ENCODE results near the gene KCNAB2.

Gene KCNAB2

DNA sequence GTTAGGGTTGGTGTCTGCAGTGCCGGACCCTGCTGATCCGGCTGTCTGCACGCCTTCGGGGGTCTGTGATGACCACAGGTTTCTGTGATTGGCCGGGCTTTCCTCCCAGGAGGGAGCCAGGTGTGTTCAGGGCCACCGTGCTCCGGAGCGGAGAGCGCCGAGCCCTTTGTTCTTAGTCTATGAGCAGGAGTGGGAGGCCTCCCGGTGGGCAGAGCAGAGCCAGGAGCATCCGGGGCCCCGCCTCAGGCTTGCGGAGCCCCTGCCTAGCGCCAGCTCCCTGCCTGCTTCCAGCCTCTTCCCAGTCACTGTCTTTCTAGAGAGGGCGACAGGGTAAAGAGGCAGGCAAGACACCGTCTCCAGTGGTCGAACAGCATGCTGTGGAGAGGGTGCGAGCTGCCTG lies 31.8 kb downstream of the KCNAB2 start:
- no peak for DNase-seq (ENCODE audit: insufficient read length, low spot score)
- no peak for FAIRE-seq

DNA sequence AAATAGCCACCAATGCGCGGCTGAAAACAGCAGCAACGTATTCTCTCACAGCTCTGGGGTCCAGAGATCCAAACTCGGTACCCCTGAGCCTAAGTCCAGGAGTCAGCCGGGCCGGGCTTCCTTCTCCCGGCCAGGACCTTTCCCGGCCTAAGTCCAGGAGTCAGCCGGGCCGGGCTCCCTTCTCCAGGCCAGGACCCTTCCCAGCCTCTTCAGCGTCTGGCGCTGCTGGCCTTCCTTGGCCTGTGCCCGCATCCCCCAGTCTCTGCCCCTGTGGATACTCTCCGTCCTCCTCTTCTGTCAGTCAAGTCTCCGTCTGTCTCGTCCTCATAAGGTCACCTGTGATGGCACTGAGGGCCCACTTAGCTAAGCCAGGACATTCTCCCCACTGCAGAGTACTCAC lies 32.2 kb downstream of the KCNAB2 start:
- FAIRE-seq (no peak), DNase-seq (ENCODE audit: insufficient read length, low spot score) (no peak)

DNA sequence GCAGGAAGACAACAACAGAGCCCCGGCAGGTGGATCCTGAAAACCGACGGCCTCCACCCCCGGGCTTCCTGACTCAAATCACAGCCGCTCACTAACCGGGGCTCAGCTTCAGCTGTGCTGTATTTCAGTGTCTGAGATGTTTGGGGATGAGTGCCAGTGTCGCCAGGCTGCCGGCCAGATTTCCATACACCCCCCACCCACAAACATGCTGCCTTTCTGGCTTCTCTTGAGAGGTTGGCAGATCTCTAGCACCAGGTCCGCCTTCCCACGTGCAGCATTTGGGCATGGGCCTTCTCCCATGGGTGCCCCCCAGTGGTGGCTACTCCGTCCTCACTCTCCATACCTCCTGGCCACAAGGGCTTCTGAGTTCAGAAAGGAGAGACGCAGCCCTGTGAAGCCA lies 34.8 kb downstream of the KCNAB2 start:
- FAIRE-seq, result no peak
- no peak for DNase-seq (ENCODE audit: insufficient read length, low spot score)

DNA sequence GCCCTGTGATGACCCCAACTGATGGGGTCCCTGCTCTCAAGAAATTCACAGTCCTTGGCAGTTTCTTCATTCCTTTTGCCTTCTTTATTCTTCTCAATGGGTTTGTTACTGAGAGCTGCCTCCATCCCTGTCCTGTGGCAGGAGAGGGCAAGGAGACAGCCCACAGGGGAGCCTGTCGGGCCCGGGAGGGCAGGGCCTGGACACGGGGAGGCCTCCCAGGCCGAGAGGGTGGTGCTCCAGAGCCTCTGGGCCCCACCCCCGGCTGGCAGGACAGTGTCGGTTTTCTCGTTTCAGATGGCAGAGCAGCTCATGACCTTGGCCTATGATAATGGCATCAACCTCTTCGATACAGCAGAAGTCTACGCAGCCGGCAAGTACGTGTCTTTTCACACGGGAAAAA lies 36.2 kb downstream of the KCNAB2 start:
- FAIRE-seq, result no peak

DNA sequence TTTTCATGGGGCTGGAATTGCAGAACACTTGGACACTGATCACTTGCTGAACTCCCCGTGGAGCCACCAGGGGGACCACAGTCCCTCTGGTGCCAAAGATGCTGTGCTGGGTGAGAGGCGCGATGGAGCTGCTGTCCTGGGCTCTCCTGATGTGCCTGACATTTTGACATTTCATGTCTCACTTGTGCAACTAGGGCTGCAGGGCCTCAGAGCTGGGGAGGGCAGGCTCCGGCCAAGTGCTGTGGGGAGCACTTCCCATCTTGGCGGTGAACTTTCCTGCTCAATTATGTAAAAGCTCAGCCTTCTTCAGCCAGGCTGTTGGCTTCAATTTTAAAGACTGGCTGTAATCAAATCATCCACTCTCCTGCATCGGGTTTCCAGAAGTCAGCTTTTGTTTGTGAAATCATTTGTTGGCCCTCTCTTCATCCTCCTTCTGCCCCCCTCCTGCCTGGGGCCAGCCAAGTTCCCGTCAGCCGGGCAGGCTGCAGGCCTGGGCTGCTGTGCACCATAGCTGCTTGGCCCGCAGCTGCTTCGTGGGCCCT lies 36.8 kb downstream of the KCNAB2 start:
- no peak for FAIRE-seq
- no peak for DNase-seq (ENCODE audit: insufficient read length, low spot score)

More for the DNA sequence above, 36.2 kb downstream of the KCNAB2 start:
- DNase-seq (ENCODE audit: insufficient read length, low spot score), result no peak

DNA sequence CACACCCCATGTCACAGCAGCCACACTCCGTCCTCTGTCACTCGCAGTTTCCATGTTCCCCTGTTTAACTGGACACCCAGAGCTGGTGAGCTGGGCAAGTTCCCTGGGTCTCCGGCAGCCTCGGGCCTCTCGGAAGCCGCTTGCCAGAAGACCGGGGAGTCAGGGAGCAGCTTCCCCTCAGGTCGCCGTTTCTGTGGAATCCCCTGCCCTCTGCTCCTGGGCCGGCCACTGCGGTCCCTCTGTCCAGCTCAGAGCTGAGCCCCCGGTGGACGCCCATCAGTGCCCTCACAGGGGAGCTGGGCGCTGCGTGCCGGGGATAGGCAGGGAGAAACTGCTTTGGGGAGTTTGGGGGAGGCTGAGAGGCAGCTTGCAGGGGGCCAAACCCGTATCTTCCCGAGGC lies 37.7 kb downstream of the KCNAB2 start:
- FAIRE-seq (no peak), DNase-seq (ENCODE audit: insufficient read length, low spot score) (no peak)

DNA sequence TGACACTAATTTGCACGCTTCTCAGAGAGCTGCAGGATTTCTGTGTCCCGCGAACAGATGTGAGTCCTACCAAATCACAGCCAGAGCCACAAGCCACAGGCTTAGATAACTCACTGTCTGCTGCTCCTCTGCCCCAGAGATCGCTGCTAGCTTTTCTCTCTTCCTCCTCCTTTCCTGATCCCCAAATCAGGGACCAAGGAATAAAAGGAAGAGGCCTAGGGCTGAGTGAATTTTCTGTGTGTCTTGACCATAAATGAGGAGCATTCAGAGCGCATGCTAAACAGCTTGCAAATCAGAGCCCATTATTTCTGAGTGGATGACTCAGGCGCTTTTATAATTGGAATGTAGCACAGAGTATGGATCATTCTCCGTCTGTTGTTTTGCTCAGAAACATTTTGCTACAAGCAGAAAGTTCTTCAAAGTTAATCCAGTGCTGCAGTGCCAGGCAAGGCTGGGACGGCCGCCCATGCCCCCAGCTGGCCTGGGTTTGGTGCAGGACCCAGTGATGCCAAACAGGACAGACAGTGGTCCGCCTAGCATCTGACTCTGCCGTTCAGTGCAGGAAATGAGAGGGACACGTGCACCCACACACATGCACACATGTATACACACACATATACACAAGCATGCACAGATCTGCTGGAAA lies 38.2 kb downstream of the KCNAB2 start:
- no peak for DNase-seq (ENCODE audit: insufficient read length, low spot score)
- no peak for FAIRE-seq

DNA sequence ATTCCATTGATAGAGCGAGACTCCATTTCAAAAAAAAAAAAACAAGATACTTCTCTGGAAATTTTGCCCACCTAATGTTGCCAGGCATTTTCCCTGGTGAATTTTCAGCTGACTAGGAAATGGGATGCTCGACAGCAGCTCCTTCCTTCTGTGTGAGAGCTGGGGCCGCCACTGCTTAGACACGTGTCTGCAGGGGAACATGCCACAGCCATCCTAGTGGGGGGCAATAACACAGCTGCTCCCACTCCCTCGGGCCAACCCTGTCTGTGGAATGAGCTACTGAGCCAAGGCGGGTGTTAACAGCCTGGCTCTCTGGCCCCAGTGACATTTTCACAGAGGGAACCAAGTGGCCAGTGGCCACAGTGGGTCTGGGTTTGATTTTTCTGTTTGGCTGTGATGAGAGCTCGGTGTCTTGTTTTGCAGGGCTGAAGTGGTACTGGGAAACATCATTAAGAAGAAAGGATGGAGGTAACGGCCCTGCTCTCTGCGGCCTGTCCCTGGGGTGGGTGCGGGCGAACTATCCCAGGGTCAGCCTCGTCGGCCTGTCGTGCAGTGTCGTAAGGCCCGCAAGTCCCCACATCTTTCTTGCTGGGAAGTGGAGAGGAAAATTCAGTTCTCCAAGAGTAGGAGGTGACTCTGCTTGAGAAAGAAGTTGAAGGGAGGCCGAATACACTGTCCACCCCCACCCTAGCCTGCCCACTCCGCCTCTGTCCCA lies 39.2 kb downstream of the KCNAB2 start:
- DNase-seq (ENCODE audit: insufficient read length, low spot score), result no peak
- no peak for FAIRE-seq

DNA sequence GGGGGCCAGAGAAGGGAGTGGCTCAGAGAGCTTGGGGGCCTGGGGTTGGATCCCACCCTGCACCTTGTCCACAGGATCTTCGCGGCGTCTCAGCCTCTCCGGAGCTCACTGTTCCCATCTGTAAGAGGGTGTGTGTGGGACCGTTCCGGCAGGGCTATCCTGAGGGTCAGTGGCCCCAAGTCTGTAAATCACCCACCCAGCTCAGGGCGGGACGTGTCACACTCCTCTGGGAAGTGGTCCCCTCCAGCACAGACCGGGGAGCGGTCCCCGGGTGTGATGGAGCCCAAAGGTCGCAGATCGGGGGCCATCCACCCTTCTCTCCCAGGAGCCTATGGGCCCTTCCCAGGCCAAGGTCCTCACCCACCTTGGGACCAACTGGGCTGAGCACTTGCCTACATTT lies 40.0 kb downstream of the KCNAB2 start:
- DNase-seq (ENCODE audit: insufficient read length, low spot score) (no peak), FAIRE-seq (no peak)

DNA sequence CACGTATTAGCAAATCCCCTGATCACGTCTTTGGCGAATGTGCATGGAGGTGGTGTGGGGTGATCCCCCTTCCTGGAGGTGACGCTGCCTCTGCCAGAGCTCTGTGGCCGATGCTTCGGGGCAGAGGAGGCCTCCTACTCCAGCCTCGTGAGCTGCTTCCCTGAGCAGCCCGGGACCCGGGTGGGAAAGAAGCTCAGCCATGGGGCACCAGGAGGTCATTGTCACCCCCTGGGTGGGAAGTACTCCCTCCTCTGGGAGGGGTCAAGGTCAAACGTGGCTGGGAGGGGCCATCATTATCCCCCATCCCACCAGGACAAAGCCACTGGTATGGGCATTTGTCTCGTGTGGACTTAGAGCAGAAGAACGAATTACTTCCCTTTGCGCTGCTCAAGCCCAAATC lies 40.7 kb downstream of the KCNAB2 start:
- FAIRE-seq (no peak), DNase-seq (ENCODE audit: insufficient read length, low spot score) (no peak)

DNA sequence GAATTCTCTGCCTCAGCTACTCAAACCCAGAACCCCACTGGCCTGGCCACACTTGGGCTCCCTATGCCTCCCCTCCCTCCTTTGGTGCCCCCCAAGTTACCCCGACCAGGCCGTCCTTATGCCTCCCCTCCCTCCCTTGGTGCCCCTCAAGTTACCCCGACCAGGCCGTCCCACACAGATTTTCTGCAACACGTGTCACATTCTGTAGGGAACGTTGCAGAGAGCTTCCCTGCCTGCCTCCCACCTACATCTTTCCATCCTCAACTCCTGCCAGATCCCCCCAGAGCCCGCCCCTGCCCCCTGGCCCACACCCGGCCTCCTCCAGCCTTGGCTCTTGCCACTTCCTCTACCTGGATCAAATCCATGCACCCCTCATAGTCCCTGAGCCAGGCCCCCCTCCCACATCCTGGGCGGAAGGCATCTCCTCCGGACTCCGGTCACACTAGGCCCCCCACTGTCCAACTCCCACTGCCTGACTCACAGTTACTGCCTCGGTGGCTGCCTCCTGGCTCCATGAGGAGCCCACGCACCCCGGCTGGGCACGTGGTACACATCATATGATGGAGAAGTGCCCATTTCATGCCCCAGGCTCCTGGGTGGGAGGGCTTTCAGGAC lies 41.2 kb downstream of the KCNAB2 start:
- no peak for FAIRE-seq
- no peak for DNase-seq (ENCODE audit: insufficient read length, low spot score)

DNA sequence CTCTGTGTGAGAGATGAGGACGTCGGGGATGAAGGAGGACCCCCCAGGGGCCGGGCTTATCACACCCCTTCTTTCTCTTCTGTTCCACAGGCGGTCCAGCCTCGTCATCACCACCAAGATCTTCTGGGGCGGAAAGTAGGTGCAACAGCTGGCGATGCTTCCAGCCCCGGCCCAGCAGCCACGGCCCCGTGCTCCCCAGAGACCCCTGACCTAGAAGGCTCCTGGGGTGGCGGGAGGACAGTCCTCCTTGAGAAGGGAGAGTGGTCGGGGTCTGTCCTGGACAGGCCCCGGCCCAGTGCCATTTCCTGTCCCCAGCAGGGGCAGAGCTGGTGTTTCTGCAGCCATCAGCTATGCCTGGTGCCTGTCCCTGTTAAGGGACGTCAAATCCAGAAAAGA lies 41.7 kb downstream of the KCNAB2 start:
- no peak for DNase-seq (ENCODE audit: insufficient read length, low spot score)
- no peak for FAIRE-seq

DNA sequence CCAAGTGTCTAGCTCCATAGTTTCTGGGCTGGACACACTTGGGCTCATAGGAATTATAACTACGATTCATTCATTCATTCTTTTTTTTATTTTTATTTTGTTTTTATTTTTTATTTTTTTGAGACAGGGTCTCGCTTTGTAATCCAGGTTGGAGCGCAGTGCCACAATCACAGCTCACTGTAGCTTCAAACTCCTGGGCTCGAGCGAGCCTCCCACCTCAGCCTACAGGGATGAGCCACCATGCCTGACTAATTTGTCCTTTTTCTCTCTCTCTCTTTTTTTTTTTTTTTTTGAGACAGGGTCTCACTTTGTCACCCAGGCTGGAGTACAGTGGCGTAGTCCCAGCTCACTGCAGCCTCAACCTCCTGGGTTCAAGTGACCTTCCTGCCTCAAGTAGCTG lies 42.3 kb downstream of the KCNAB2 start:
- DNase-seq (ENCODE audit: insufficient read length, low spot score) (no peak), FAIRE-seq (no peak)

DNA sequence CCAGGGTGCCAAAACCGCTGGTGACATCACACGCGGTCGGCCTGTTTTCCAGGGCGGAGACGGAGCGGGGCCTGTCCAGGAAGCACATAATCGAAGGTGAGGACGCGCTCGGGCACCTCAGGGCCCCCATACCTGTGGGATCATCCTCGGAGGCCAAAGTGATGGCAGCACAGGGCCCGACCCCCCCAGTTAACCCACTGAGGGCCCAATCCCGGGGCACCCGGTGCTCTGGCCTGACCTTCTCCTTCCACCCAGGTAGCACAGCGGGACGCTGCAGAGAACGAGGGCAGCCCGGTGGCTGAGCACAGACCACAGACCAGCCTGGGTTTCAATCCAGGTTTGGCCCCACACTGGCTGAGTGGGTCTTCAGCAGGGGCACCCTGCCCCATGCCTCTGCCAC lies 43.3 kb downstream of the KCNAB2 start:
- FAIRE-seq (no peak), DNase-seq (ENCODE audit: insufficient read length, low spot score) (no peak)

DNA sequence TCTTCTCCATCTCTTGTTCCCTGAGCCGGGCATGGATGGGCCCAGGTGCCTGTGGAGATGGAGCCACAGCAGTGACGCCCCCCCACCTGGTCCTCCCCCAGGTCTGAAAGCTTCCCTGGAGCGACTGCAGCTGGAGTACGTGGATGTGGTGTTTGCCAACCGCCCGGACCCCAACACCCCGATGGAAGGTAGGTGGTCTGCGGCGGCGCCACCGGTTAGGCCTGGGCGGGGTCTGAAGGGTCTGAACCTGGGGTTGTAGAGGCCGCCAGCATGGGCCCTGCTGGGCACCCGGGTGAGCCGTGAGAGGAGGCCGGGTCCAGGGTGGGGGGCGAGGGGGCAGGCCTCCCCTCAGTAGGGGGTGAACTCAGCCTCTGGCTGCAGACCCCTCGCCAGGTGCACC lies 44.6 kb downstream of the KCNAB2 start:
- FAIRE-seq, result no peak
- DNase-seq (ENCODE audit: insufficient read length, low spot score), result no peak

DNA sequence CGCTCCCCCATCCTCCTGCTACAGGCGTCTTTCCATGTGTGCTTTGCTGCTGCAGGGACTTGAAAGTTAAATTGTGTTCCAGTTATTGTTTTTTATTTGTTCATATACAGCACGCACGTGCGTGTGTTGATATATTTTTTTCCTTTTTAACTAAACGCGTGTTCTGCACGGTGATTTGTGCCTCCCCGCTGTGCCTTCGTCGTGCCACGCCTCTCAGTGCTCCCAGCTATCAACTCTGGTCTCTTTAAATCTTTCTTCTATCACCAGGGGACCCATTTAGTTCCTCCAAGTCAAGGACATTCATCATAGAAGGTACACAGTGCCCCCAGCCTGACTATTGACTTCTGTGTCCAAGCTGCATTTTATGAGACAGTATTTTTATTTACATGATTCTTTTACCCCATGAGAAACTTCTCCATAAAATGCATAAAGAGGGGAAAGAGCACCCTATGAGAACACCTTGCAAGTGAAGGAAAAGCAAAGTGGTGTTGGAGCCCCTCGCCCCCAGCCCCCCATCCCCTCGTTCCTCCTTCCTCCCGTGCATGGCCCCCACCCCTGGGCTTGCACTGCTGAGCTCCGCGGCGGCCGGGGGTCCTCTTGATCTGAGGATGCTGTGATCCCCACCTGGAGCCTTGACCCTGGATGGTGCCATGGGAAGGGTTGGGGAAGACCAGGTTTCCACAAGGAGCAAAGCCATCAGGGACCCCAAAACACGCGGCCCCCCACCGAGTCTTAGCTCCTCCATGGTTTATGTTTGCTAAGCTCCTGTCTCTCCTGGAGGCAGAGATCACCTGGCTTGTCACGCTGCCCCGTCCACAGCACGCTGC lies 45.5 kb downstream of the KCNAB2 start:
- no peak for DNase-seq (ENCODE audit: insufficient read length, low spot score)
- FAIRE-seq, result no peak

DNA sequence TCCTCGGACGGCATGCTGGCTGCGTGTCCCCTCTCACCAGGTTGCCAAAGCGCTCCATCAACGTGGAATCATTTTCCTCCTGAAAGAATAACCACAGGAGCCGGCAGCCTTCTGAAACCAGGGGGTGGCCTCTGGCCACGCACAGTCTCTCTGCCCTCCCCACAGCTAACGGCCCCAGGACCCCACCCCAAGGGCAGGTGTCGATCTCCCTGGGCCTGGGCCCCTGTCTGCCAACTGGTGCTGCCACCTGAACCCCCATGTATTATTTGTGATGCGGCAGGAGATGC lies 46.1 kb downstream of the KCNAB2 start:
- no peak for DNase-seq (ENCODE audit: insufficient read length, low spot score)
- FAIRE-seq, result no peak

DNA sequence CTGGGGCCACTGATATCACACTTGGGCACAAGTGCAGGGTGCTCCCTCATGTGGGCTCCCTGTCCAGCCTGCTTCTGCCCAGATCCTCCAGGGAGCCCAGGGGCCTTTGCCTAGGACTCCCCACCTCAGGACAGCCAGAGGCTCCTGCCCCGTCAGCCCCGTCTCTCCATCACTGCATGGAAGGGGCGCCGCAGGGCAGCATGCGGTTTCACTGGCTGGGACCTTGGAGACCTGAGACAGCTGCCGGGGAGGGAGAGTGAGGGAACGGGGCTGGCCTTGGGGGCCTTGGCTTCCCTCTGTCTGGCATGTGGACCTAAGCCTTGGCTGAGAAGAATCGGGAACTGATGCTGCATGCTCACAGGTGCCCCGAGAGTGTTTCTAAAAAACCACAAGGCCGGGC lies 46.5 kb downstream of the KCNAB2 start:
- FAIRE-seq (no peak), DNase-seq (ENCODE audit: insufficient read length, low spot score) (no peak)

DNA sequence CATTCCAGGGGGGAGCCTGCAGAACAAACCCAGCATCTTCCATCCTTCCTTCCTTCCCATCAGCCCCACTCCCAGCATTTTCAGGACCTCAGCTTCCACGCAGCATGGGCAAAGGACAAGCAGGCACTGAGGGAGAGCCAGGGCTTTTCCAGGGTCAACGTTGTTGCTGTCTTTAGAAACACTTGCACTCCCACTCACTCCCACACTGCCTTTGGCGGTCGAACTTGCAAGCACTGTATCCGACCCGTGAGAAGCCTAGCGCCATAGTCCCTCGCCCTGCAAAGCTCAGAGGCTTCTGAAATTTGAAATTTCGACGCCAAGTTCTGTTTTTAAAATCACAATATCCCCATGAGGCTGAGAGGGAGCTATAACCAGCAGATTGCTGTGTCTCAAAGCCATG lies 47.4 kb downstream of the KCNAB2 start:
- FAIRE-seq (no peak), DNase-seq (ENCODE audit: insufficient read length, low spot score) (no peak)

DNA sequence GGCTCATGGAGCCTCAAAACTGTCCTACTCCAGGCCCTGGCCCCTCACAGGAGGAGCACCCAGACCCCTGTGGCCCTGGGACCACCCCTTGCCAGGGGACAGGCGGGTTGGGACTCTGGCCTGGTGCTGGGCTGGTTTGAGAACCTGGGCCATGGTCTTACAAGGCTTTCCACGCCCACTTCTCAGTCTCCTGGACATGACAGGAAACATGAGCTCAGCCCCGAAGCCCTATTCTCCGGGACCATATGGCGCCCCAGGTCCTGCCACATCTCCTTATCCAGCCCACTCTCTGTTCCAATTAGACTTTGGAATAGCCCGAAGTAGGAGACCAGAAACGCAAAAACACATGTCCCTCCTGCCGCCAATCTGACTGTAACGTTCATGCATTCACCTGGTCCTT lies 47.9 kb downstream of the KCNAB2 start:
- DNase-seq (ENCODE audit: insufficient read length, low spot score) (no peak), FAIRE-seq (no peak)

DNA sequence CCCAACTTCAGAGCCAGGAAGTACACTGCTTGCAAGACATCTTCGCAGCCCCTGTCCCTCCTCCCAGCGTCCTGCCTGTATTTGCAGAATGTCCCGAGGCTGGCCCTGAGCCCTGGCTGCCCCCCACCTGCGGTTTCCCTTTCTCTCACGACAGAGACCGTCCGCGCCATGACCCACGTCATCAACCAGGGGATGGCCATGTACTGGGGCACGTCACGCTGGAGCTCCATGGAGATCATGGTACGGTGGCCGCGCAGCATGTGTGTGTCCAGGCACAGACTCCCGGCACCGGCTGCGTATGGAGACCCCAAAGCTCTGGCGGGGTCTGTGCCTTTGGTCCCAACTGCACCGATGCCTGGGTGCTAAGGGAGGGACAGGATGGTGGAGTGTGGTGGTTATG lies 48.6 kb downstream of the KCNAB2 start:
- no peak for DNase-seq (ENCODE audit: insufficient read length, low spot score)
- no peak for FAIRE-seq

Data from HTR-8/SVneo (cell line).